Peyer's patch (tissue), 4 donors: ENCODE data around the gene TYROBP.

Experiments
- POLR2A ChIP-seq, 2 donors: fragments of 450-650 bp; IDR thresholded peaks; one replicate each; pipeline ENCODE4 v1.5.1; 2017; ENCODE audit warnings: antibody characterized with exemption in 2 of 2, mild to moderate bottlenecking in 2 of 2, moderate library complexity in 2 of 2
- TF ChIP-seq, protein P1 (sequence below), 6 experiments: fragments of 450-650 bp in 4 of 6; fragments of 200-600 bp in 2 of 6; sonication (generic) in 1 of 6; IDR thresholded peaks; one replicate each; pipeline ENCODE4 v1.5.1; 2017 to 2019; ENCODE audit warnings: antibody characterized with exemption in 6 of 6, mild to moderate bottlenecking in 3 of 6, moderate library complexity in 1 of 6

DNA sequence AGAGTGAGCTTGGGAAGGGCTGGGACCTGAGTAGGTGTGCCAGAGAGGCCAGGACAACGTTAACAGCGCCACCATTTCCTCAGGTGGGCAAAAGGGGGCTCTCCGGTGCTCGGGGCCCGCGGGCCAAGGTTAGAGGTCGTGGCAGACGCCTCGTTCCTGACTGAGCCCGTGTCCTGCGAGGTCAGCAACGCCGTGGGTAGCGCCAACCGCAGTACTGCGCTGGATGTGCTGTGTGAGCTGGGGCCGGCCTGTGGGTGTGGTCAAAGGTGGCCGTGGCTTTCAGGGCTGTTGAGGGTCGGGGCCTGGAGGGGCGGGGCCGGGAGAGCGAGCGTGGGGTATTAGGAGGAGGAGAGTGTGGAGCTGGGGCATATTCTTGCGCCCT, 47.7 kb downstream of the TYROBP start:
- TF ChIP-seq, protein P1, sequence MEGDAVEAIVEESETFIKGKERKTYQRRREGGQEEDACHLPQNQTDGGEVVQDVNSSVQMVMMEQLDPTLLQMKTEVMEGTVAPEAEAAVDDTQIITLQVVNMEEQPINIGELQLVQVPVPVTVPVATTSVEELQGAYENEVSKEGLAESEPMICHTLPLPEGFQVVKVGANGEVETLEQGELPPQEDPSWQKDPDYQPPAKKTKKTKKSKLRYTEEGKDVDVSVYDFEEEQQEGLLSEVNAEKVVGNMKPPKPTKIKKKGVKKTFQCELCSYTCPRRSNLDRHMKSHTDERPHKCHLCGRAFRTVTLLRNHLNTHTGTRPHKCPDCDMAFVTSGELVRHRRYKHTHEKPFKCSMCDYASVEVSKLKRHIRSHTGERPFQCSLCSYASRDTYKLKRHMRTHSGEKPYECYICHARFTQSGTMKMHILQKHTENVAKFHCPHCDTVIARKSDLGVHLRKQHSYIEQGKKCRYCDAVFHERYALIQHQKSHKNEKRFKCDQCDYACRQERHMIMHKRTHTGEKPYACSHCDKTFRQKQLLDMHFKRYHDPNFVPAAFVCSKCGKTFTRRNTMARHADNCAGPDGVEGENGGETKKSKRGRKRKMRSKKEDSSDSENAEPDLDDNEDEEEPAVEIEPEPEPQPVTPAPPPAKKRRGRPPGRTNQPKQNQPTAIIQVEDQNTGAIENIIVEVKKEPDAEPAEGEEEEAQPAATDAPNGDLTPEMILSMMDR (IDR thresholded peaks at IDR 0.05) = no peak
- no peak for TF ChIP-seq POLR2A (IDR thresholded peaks at IDR 0.05)
